GM18520 (cell line): ENCODE data around the gene CGNL1.

Experiments used
- ATAC-seq: cut with Tn5 transposase; IDR thresholded peaks from one replicate; pipeline ENCODE4 v1.9.1; 2021; ENCODE audit not compliant: unreplicated experiment

The CGNL1 gene

GRCh38 chr15:57384024-57384423 is 7.7 kb downstream of the CGNL1 start:
- ATAC-seq: no peak

DNA sequence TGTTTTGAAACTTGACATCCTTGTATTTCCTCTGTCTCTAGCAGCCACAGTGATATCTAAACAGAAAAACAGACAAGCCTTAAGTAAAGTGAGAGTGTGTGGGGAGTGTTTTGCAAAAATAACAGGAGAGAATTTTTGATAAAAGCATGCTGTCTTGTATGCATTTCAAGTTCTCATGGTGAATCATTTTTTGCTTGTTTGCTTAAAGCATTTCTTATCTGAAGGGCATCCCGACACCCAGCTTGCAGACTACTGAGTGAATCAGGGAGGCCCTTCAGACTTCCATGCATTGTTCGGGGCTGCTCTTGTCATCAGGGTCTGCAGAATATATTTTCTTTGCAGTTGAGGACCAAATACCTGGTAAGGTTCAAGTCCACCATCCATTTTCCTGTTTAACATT is 8.5 kb downstream of the CGNL1 start:
- ATAC-seq: no peak

DNA sequence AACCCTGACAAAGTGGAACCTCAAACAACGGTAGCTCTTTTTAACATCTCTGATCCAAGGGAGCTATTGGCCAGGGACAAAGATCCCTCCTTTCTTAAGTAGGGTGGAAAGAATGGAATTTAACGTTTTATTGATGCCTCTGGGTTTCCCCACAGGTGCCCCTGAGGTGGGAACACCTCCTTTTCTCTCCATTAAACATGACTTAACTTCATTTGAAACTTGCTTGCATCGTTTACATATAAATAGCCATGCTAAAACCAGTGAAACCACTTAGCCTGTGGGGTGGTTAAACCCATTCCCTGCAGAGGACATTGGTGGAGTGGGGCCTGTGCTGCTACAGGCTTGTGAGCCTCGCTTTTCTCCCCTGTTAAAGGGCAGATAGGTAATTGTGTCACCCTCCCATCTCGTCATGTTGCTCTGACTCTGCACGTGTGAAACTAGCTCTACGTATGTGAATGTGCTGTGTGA is 9.7 kb downstream of the CGNL1 start:
- no peak for ATAC-seq

- no peak for ATAC-seq
Observed at GRCh38 chr15:57386976-57387375, 10.7 kb downstream of the CGNL1 start.

- ATAC-seq: no peak
Observed at GRCh38 chr15:57387564-57388076, 11.3 kb downstream of the CGNL1 start.

DNA sequence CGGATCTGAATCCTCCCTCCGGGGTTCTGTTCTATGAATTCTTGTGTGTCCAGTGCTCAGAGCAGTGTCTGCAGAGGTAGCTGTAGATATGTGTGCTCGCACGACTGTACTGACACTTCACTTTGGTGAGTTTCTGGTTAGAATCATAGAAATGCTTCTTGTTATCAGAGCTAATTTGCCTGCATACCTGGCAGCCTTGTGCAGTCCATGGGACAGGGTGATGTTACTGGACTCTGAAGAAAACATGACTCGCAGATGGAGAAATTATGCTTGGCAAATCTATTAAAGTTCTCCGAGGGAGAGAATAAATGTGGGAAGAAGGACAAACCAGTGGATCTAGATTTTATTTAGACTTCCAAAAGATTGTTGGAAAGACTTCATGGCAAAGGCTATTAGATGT is 12.2 kb downstream of the CGNL1 start:
- ATAC-seq: no peak

DNA sequence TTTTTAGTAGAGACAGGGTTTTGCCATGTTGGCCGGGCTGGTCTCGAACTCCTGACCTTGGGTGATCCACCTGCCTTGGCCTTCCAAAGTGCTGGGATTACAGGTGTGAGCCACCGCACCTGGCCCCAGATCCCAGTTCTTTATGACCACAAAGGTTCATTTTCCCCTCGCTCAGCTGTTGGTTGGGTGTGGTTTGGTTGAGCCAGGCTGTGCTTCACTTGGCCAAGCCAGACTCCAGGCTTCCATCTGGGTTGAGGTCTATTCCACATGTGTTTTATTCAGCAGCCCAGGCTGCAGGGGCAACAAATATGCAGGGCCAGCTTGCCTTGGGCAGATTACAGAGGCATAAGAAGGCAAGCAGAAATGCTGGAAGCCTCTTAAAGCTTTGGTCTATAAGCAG is 13.7 kb downstream of the CGNL1 start:
- ATAC-seq: no peak

DNA sequence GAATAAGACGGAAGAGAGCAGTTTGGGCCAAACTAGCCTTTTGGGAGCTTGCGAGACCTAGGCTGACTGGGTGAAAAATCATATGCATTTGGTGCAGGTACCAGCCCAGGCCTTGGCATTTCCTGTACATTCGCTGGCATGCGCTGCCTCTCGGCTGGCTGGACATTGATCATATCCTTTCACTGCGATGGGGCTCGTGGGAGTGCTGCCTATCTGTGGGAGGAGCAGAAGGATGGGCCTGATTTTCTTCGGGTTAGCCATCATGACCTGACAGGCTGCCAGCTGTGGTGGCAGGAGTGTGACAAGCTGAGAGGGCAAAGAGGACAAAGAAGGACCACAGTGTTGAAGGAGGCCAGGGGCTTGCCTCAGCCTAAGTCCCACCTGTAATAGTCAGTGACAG is 14.3 kb downstream of the CGNL1 start:
- no peak for ATAC-seq

DNA sequence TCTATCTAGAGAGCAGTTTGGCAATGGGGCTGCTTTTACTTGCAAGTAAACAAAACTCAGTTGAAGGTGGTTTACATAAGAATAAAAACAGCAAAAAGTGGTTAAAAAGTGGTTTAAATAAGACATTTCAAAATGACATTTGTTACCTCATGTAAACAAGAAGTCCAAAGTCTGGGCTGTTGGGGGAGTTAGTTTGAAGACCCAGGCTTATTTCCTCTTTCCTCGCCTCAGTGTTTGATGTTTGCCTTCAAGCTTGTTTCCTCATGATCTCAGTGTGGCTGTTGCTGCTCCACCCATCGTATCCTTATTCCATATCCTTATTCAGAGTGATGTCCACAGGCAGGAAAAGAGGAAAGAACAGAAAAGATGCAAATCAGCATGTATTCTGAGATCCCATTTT is 15.2 kb downstream of the CGNL1 start:
- ATAC-seq: no peak

- no peak for ATAC-seq
Observed at GRCh38 chr15:57393061-57393460, 16.8 kb downstream of the CGNL1 start.

DNA sequence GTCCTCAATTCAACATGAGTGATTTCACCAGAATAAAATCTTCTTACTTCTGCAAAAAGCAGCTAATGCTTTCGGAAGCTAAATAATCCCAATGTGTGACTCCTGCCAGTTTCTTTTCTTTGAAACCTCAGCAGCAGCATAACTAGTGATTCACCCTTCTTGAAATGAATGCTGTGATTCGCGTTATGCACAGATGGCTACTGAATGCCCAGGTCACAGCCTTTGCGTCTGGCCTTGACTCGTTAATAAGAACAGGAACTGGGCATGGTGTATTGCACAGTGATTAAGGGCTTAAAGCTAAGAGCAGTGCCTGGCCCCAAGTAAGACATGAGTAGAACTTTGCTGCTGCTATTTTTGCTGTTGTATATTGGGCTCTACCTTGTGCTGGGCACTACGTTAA is 19.0 kb downstream of the CGNL1 start:
- peak; percentile 80 for ATAC-seq

GRCh38 chr15:57398336-57398735 is 22.0 kb downstream of the CGNL1 start:
- no peak for ATAC-seq

DNA sequence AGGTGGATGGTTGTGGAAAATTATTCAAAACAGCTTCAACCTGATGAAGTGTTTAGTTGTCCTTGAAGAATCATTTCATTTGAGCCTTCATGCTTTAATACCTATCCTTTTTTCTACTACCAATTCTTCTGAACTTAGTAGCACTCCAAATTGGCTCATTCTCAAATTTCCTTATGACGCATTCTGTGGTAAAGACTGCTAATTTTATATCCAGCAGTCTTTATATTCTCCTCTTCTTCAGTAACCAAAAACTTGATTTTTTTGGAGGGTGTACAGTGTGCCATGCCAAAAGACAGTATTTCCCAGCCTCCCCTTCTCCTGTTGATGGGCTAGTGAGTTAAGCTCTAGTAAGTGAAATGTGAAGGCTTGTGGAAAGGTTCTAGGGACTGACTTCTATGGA is 25.2 kb downstream of the CGNL1 start:
- no peak for ATAC-seq

- no peak for ATAC-seq
Observed at GRCh38 chr15:57403017-57403416, 26.7 kb downstream of the CGNL1 start.

DNA sequence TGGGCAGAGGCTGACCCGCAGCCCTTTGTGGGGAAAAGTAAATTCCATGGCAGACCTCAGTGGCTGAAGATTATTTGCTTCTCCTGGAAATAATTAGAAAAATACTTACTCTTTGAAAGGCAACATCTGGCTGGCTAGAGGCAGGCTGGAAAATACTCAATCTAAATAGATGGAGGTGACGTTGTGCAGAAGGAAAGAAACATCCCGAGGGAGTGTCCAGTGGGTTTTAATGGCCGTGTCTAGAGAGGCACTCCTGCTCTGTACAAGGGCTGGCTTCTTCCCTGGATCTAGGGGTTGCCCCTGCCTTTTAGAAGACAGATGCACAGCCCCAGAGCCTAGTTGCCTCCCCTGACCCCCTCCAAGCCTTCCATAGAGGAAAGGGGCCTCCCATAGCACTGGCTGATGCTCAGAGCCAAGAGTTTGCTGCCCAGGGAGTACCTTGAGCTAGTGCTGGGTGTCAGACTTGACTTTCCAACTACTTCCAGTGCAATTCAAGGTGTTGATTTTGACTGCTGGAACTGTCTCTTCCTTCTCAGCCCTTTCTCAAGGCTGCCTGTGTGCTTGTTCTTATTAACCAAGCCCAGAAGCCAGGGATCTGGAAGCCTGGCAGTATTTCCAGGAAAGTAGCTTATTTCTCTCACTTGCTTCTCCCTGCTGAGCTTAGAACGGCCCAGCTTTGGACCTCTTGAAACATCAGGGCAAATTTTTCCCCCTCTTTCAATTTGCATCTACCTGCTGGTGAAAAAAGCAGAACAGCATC is 27.4 kb downstream of the CGNL1 start:
- ATAC-seq: no peak

GRCh38 chr15:57405133-57405532 is 28.8 kb downstream of the CGNL1 start:
- ATAC-seq: no peak

- ATAC-seq: no peak
Observed at GRCh38 chr15:57406062-57406772, 29.9 kb downstream of the CGNL1 start.

GRCh38 chr15:57410373-57410772 is 34.1 kb downstream of the CGNL1 start:
- no peak for ATAC-seq

GRCh38 chr15:57411945-57412768 is 35.9 kb downstream of the CGNL1 start:
- no peak for ATAC-seq

DNA sequence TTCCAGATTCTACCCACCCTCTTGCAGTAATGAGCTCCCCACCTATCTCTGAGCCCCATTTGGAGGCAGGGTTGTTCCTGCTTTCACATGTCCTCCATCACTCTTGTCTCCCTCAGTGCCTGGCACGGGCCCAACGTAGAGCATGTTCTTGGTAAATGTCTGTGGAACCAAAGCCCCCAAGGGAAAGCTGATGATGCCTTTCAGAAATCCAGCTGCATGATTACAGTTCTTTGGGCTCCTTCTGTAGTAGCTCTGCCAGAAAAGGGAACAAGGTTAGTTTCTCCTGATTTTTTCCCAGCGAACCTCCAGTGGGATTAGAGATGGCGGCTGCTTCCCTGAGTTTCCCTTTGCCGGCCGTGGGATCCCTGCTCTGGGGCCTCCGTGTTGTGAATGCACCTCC is 39.3 kb downstream of the CGNL1 start:
- ATAC-seq: no peak

DNA sequence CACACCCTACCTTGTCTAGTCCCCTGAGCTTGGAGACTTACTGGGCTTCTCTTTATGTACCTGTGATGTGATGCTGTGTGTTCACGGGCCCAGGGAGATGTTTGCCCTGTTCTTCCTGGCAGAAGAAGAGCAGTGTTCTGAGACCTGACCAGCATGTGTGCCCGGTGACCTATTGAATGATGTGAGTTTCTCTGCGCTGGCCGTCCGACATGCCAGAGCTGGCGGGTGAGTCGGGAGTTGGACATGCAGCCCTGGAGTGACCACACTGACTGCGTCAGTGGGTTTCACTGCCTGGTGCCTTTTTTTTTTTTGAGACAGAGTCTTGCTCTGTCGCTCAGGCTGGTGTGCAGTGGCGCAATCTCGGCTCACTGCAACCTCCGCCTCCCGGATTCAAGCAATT is 42.3 kb downstream of the CGNL1 start:
- ATAC-seq: no peak
